NCI-H2227 (cell line): ENCODE data around the gene OR10H5.
"Not testable (repeated sequence)": the region's sequence is repeated elsewhere in the genome, so short reads cannot be mapped to it uniquely, and the experiment has no call there.

ENCODE experiments used
- DNase-seq: peaks from one replicate; lab custom pipeline; 2025; ENCODE audit not compliant: unreplicated experiment; lab: John Stamatoyannopoulos, UW

OR10H5 gene

DNA sequence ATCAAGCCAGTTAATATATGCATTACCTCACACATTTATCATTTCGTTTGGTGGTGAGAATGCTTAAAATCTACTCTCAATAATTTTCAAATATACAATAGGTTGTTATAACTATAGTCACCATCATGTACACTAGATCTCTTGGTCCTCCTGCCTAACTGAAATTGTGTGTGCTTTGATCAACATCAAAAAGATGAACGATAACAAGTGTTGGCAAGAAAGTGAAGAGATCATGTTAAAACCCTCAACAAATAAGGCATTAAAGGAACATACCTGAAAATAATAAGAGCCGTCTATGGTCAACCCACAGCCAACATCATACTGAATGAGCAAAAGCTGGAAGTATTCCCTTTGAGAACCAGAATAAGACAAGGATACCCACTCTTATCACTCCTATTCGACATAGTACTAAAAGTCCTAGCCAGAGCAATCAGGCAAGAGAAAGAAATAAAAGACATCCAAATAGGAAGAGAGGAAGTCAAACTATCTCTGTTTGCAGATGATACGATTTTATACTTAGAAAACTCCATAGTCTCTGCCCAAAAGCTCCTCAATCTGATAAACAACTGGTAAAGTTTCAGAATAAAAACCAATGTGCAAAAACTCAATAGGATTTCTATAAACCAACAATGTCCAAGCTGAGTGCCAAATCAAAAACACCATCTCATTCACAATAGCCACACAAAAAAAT, 55.9 kb downstream of the OR10H5 start:
- DNase-seq, result no peak

- not testable (repeated sequence) for DNase-seq
Observed at GRCh38 chr19:15843894-15844222, 56.4 kb downstream of the OR10H5 start.

DNA sequence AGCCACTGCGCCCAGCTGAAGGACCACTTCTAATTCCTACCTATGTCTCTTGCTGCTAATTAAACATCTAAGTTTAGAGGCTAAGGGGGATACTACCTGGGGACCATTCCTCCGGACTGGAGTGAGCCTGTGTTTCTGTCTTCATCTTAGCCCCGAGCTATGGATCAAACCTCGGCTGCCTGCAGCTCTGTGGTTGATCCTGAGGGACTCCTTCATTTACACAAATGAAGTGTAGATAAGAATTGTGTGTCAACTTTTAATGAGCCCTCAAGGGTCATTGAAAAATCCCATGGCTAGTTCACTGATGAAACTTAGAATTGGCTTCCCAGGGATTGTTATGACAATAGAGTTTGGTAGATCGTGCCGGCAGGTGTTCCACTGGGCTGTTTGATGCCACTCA, 59.5 kb downstream of the OR10H5 start:
- no peak for DNase-seq

DNA sequence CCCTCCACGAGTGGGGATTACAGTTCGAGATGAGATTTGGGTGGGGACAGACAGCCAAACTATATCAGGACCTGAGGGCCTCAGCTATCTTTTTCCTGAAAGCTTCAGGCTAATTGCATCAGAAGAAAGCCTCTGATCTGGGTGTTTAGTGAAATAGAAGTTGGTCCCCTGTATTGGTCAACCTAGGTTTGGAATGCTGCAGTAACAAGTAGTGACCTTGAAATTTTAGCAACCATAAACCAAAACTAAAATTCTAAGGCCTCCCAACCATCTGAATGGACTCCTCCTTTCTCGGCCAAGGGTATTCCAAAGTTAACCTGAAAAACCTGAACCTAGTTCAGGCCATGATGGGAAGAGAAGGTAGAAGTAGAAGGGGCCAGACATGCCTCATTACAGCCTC, 62.9 kb downstream of the OR10H5 start:
- no peak for DNase-seq
